ENCODE data around the gene GARRE1.

DNA sequence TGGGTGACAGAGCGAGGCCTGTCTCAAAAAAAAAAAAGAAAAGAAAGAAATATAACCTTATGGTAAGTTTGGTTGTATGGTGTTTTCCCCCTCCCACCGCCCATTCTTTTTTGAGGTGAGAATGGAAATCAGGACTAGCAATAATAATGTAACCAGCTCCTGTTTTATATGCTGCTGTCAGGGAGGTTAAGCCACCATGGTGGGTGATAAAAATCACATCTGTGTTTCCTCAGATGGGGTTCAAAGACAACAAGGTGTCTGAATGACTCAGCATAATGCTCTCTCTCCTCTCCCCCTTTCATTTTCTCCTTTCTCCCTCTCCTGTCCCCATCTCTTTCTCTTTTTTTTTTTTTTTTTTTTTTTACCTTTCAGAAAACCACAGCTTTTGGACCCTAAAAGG, 28.3 kb upstream of the GARRE1 start:
- TF ChIP-seq EGR1 (IDR thresholded peaks at IDR 0.05) (no peak), TAF1 (IDR thresholded peaks at IDR 0.05; ENCODE audit: low read depth) (no peak), TCF12 (IDR thresholded peaks at IDR 0.05; ENCODE audit: low read depth) (no peak), YY1 (IDR thresholded peaks at IDR 0.05; ENCODE audit: low read depth) (no peak), EP300 (IDR thresholded peaks at IDR 0.05; ENCODE audit: borderline replicate concordance) (no peak), FOXM1 (IDR thresholded peaks at IDR 0.05; ENCODE audit: borderline replicate concordance, low read depth) (no peak), RAD21 (IDR thresholded peaks at IDR 0.05; ENCODE audit: low read depth) (no peak), CEBPB (IDR thresholded peaks at IDR 0.05) (no peak), CREB1 (IDR thresholded peaks at IDR 0.05; ENCODE audit: low read depth) (no peak)
- TF ChIP-seq, protein P1, sequence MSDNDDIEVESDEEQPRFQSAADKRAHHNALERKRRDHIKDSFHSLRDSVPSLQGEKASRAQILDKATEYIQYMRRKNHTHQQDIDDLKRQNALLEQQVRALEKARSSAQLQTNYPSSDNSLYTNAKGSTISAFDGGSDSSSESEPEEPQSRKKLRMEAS (IDR thresholded peaks at IDR 0.05) = no peak
- TF ChIP-seq, protein P2, sequence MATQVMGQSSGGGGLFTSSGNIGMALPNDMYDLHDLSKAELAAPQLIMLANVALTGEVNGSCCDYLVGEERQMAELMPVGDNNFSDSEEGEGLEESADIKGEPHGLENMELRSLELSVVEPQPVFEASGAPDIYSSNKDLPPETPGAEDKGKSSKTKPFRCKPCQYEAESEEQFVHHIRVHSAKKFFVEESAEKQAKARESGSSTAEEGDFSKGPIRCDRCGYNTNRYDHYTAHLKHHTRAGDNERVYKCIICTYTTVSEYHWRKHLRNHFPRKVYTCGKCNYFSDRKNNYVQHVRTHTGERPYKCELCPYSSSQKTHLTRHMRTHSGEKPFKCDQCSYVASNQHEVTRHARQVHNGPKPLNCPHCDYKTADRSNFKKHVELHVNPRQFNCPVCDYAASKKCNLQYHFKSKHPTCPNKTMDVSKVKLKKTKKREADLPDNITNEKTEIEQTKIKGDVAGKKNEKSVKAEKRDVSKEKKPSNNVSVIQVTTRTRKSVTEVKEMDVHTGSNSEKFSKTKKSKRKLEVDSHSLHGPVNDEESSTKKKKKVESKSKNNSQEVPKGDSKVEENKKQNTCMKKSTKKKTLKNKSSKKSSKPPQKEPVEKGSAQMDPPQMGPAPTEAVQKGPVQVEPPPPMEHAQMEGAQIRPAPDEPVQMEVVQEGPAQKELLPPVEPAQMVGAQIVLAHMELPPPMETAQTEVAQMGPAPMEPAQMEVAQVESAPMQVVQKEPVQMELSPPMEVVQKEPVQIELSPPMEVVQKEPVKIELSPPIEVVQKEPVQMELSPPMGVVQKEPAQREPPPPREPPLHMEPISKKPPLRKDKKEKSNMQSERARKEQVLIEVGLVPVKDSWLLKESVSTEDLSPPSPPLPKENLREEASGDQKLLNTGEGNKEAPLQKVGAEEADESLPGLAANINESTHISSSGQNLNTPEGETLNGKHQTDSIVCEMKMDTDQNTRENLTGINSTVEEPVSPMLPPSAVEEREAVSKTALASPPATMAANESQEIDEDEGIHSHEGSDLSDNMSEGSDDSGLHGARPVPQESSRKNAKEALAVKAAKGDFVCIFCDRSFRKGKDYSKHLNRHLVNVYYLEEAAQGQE (IDR thresholded peaks at IDR 0.05; ENCODE audit: low read depth) = no peak

Measured in Ishikawa (cell line).